ENCODE data around the gene TRAPPC8.

TRAPPC8 gene

DNA sequence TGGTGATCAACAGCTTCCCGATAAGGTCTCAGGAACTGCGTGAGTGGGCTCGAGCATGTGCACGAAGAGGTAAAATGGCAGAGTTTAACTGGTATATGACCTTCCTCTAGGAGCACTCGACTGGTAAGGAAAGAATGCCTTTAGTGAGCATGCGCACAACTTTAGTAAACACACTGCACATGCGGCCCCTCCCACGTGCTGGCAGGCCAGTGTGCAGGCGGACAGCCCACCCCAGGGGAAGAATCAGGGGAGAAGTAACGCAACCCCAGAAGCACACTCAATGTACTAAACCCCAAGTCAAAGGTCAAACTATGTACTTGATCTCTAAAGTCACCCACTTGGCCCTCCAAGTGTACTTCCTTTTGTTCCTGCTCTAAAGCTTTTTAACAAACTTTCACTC lies 153.5 kb downstream of the TRAPPC8 start:
- DNase-seq: no peak

DNA sequence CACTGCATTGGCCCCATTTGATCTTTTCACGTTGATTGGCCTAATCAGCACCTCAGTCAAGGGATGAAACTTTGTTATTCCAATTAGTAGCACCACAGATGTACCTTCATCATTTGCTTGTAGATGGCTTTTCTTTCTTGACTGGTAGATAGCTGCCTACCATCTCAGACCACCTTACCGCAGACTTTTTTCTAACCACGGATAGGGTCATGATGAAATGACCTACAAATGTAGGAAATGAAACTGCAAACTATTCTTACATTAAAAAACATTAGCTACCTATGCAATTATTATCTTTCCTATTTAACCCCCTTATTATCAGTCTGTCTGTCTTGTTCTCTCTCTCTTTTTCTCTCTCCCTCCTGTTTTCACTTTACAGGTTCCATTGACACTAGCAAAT lies 159.9 kb downstream of the TRAPPC8 start:
- DNase-seq: no peak

All from T-helper 1 cell (primary cell).